GM12878 (cell line): ENCODE data around the gene C2.

ENCODE experiments used
- CBX3 ChIP-seq: fragments of 200-600 bp; sonication (generic); IDR thresholded peaks from 2 replicates; pipeline ENCODE4 v1.6.1; 2016; ENCODE audit warnings: low read depth, borderline replicate concordance
- CEBPB ChIP-seq, 2 experiments: fragments of 150-350 bp in 1 of 2; IDR thresholded peaks; 2 replicates each; pipeline ENCODE4 v1.6.1; 2012 to 2014; ENCODE audit warnings: low read depth in 2 of 2, low read length in 2 of 2, borderline replicate concordance in 1 of 2, inconsistent platforms in 1 of 2
- CTCF ChIP-seq, 3 experiments: IDR thresholded peaks in 2 of 3; conservative IDR thresholded peaks in 1 of 3; 2 replicates each; pipeline ENCODE4 v1.5.1; 2011; ENCODE audit warnings: low read depth in 3 of 3, low read length in 3 of 3, mild to moderate bottlenecking in 3 of 3, control low read depth in 2 of 3, moderate library complexity in 2 of 3, inconsistent platforms in 1 of 3, mixed read lengths in 1 of 3; ENCODE audit not compliant: control insufficient read depth in 2 of 3, insufficient read depth in 1 of 3; ENCODE audit errors: extremely low read depth in 1 of 3
- ELK1 ChIP-seq: IDR thresholded peaks from 2 replicates; pipeline ENCODE4 v1.6.1; 2012; ENCODE audit warnings: low read depth, low read length, improper control_type of control experiment
- EZH2 ChIP-seq: IDR thresholded peaks from 2 replicates; pipeline ENCODE4 v1.6.1; 2012; ENCODE audit warnings: low read depth, mild to moderate bottlenecking, control low read depth, inconsistent platforms, low read length, borderline replicate concordance; ENCODE audit not compliant: control insufficient read depth
- POLR2A ChIP-seq: IDR thresholded peaks from 2 replicates; pipeline ENCODE4 v1.6.1; 2011; ENCODE audit warnings: low read depth, mild to moderate bottlenecking, low read length
- RAD21 ChIP-seq: IDR thresholded peaks from 2 replicates; pipeline ENCODE4 v1.6.1; 2011; ENCODE audit warnings: mild to moderate bottlenecking, low read depth, low read length, moderate library complexity; ENCODE audit not compliant: insufficient read depth
- YY1 ChIP-seq: IDR thresholded peaks from 2 replicates; pipeline ENCODE4 v1.6.1; 2011; ENCODE audit warnings: low read depth, mild to moderate bottlenecking, low read length

- TF ChIP-seq RAD21 (no peak), ELK1 (no peak), CBX3 (no peak), CTCF (IDR thresholded peaks at IDR 0.05 in 2 of 3, conservative IDR thresholded peaks at IDR 0.05 in 1 of 3; ENCODE audit: control insufficient read depth in 2 of 3, extremely low read depth in 1 of 3, insufficient read depth in 1 of 3, low read depth in 3 of 3, low read length in 3 of 3) (no peak), EZH2 (no peak), YY1 (no peak), CEBPB (IDR thresholded peaks at IDR 0.05; ENCODE audit: borderline replicate concordance in 1 of 2, low read depth in 2 of 2, low read length in 2 of 2) (no peak), POLR2A (no peak)
Measured at GRCh38 chr6:31886541-31886991, 41.0 kb upstream of the C2 start.
